ENCODE data around the gene C1orf210.

GRCh38 chr1:43322506-43322905 lies 37.1 kb upstream of the C1orf210 start:
- TF ChIP-seq CTCF (IDR thresholded peaks at IDR 0.05) (no peak), EZH2 (IDR thresholded peaks at IDR 0.05; ENCODE audit: borderline replicate concordance, insufficient read depth, low read depth, low read length, poor library complexity, severe bottlenecking) (no peak)
